ENCODE data around the gene C2CD2. TPM values are rescaled to one million over a fixed set of nuclear protein-coding genes. Genes with fewer than 3 reads are reported as not detected.

Gene C2CD2
- total RNA-seq, 4 donors from 2014 or later: 1.7 to 7.2 (median 2.4) TPM

GRCh38 chr21:41897047-41897669 is 56.7 kb downstream of the C2CD2 start:
- in situ Hi-C loops (cut with MboI; ENCODE audit: low sequenced_read_pairs in 4 of 4) (no loop called here), intact Hi-C loops (cut with DNase I; ENCODE audit: low total_unique reads) (no loop called here)
- ATAC-seq (no peak), DNase-seq (no peak)
- Histone ChIP-seq H3K36me3 (no peaks in the 10 kb centered on the region), H3K27ac (no peak overlapping the region), H3K4me1 (no peaks in the 10 kb centered on the region), H3K27me3 (no peaks in the 10 kb centered on the region), H3K4me3 (no peak overlapping the region), H3K9me3 (no peaks in the 10 kb centered on the region)
- TF ChIP-seq POLR2A (IDR thresholded peaks at IDR 0.05) (no peak), CTCF (IDR thresholded peaks at IDR 0.05 in 4 of 5, conservative IDR thresholded peaks at IDR 0.05 in 1 of 5) (no peak)

GRCh38 chr21:41895643-41896493 is 58.0 kb downstream of the C2CD2 start:
- no peak overlapping the region for H3K27ac ChIP-seq
- no peak for ATAC-seq
- no peaks in the 10 kb centered on the region for H3K9me3 ChIP-seq
- H3K4me1 ChIP-seq: no peaks in the 10 kb centered on the region
- no peaks in the 10 kb centered on the region for H3K27me3 ChIP-seq
- no peaks in the 10 kb centered on the region for H3K36me3 ChIP-seq
- no peak overlapping the region for H3K4me3 ChIP-seq
- DNase-seq: no peak
- in situ Hi-C loops (cut with MboI; ENCODE audit: low sequenced_read_pairs in 4 of 4): no loop called here
- no peak for TF ChIP-seq POLR2A (IDR thresholded peaks at IDR 0.05)
- TF ChIP-seq CTCF (IDR thresholded peaks at IDR 0.05 in 4 of 5, conservative IDR thresholded peaks at IDR 0.05 in 1 of 5): no peak
- intact Hi-C loops (cut with DNase I; ENCODE audit: low total_unique reads): no loop called here

- no peaks in the 10 kb centered on the region for H3K36me3 ChIP-seq
- no peaks in the 10 kb centered on the region for H3K9me3 ChIP-seq
- no peak for TF ChIP-seq POLR2A (IDR thresholded peaks at IDR 0.05)
- no peak for TF ChIP-seq CTCF (IDR thresholded peaks at IDR 0.05 in 4 of 5, conservative IDR thresholded peaks at IDR 0.05 in 1 of 5)
- intact Hi-C loops (cut with DNase I; ENCODE audit: low total_unique reads) (no loop called here), in situ Hi-C loops (cut with MboI; ENCODE audit: low sequenced_read_pairs in 4 of 4) (no loop called here)
- H3K27me3 ChIP-seq: no peaks in the 10 kb centered on the region
- no peaks in the 10 kb centered on the region for H3K4me1 ChIP-seq
- ATAC-seq (no peak), DNase-seq (no peak)
- no peak overlapping the region for H3K4me3 ChIP-seq
- H3K27ac ChIP-seq: no peak overlapping the region
These were observed 58.8 kb downstream of the C2CD2 start for GRCh38 chr21:41894922-41895557.

- DNase-seq (no peak), ATAC-seq (no peak)
- Histone ChIP-seq H3K27ac (no peak overlapping the region), H3K4me3 (no peak overlapping the region), H3K27me3 (no peaks in the 10 kb centered on the region), H3K36me3 (no peaks in the 10 kb centered on the region), H3K4me1 (no peaks in the 10 kb centered on the region), H3K9me3 (no peaks in the 10 kb centered on the region)
- no peak for TF ChIP-seq POLR2A (IDR thresholded peaks at IDR 0.05)
- no peak for TF ChIP-seq CTCF (IDR thresholded peaks at IDR 0.05 in 4 of 5, conservative IDR thresholded peaks at IDR 0.05 in 1 of 5)
- in situ Hi-C loops (cut with MboI; ENCODE audit: low sequenced_read_pairs in 4 of 4): no loop called here
- intact Hi-C loops (cut with DNase I; ENCODE audit: low total_unique reads): no loop called here
These were observed 59.3 kb downstream of the C2CD2 start for GRCh38 chr21:41894511-41894910.

Measured in gastrocnemius medialis (tissue), 4 donors.